H1 (cell line): ENCODE data around the gene HBQ1.

Experiments used
- BRCA1 ChIP-seq: IDR thresholded peaks from 2 replicates; pipeline ENCODE4 v1.6.1; 2012; ENCODE audit warnings: low read depth, low read length, improper control_type of control experiment
- CHD2 ChIP-seq: IDR thresholded peaks from 2 replicates; pipeline ENCODE4 v1.6.1; 2012; ENCODE audit warnings: low read length, improper control_type of control experiment
- CTCF ChIP-seq, 3 experiments: IDR thresholded peaks; 1 replicate in 2 of 3; 2 replicates in 1 of 3; pipeline versions ENCODE4 v1.5.1 to v1.6.1; 2011; ENCODE audit warnings: low read length in 3 of 3, mild to moderate bottlenecking in 3 of 3, inconsistent platforms in 2 of 3, low read depth in 1 of 3, moderate library complexity in 1 of 3; ENCODE audit not compliant: insufficient read depth in 1 of 3; ENCODE audit errors: control extremely low read depth in 1 of 3
- E2F6 ChIP-seq: IDR thresholded peaks from 2 replicates; pipeline ENCODE4 v1.6.1; 2012; ENCODE audit warnings: inconsistent platforms
- EZH2 ChIP-seq: fragments of 200-600 bp; sonication (generic); IDR thresholded peaks from 2 replicates; pipeline ENCODE4 v1.7.1; 2012; ENCODE audit warnings: low read depth, mild to moderate bottlenecking, moderate library complexity, low read length, inconsistent platforms; ENCODE audit not compliant: severe bottlenecking
- NANOG ChIP-seq: IDR thresholded peaks from 2 replicates; pipeline ENCODE4 v1.6.1; 2011; ENCODE audit warnings: low read length, low read depth, mild to moderate bottlenecking, inconsistent platforms; ENCODE audit not compliant: insufficient read depth, poor library complexity, severe bottlenecking
- POLR2A ChIP-seq, 2 experiments: IDR thresholded peaks; 1 replicate in 1 of 2; 2 replicates in 1 of 2; pipeline ENCODE4 v1.6.1; 2011; ENCODE audit warnings: low read depth in 2 of 2, low read length in 2 of 2, mild to moderate bottlenecking in 2 of 2; ENCODE audit errors: control extremely low read depth in 1 of 2
- RAD21 ChIP-seq, 2 experiments: IDR thresholded peaks in 1 of 2; conservative IDR thresholded peaks in 1 of 2; 2 replicates each; pipeline ENCODE4 v1.6.1; 2011; ENCODE audit warnings: low read depth in 2 of 2, low read length in 2 of 2, improper control_type of control experiment in 1 of 2, inconsistent platforms in 1 of 2, mild to moderate bottlenecking in 1 of 2, moderate library complexity in 1 of 2
- SP1 ChIP-seq: IDR thresholded peaks from 2 replicates; pipeline ENCODE4 v1.6.1; 2011; ENCODE audit warnings: low read depth, low read length
- SP4 ChIP-seq: IDR thresholded peaks from 2 replicates; pipeline ENCODE4 v1.6.1; 2012; ENCODE audit warnings: low read length, inconsistent platforms
- SRF ChIP-seq: IDR thresholded peaks from 2 replicates; pipeline ENCODE4 v1.6.1; 2011; ENCODE audit warnings: mild to moderate bottlenecking, low read depth, low read length, moderate library complexity
- YY1 ChIP-seq: IDR thresholded peaks from 2 replicates; pipeline ENCODE4 v1.6.1; 2011; ENCODE audit warnings: low read depth, mild to moderate bottlenecking, low read length

DNA sequence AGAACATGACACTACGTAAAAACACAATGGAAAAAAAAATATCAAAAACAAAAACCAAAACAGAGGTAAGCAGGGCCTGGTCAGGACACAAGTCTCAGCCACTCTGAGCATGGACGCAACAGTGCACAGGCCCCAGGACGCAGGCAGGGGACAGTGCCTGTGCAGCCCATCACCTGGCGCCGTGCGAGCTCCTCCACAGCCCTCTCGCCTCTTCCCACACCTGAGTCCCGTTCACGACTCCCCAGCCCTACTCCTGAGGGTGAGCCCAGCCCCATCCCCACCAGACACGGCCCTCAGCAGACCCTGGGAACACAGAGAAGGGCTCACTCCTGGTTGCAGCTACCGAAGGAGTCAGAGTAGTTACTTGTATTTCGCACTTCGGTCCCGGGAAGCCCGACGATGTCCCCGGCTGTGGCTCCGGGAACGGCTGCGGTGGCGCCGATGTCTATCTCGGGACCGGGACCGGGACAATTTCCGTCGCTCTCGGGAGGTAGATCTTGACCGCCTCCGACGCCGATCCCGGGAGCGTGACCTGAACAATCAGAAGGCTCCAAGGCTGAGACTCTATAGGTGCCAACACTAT lies 9.4 kb downstream of the HBQ1 start:
- TF ChIP-seq SRF (no peak), SP4 (no peak), SP1 (no peak), CTCF (IDR thresholded peaks at IDR 0.05; ENCODE audit: control extremely low read depth in 1 of 3, insufficient read depth in 1 of 3, low read depth in 1 of 3, low read length in 3 of 3) (no peak), RAD21 (IDR thresholded peaks at IDR 0.05 in 1 of 2, conservative IDR thresholded peaks at IDR 0.05 in 1 of 2; ENCODE audit: low read depth in 2 of 2, low read length in 2 of 2) (no peak), POLR2A (IDR thresholded peaks at IDR 0.05; ENCODE audit: control extremely low read depth in 1 of 2, low read depth in 2 of 2, low read length in 2 of 2) (peak in 1 of 2 experiments; percentile 27; a peak in 1 of 3 replicates), CHD2 (no peak), YY1 (no peak), NANOG (no peak), BRCA1 (no peak), E2F6 (no peak), EZH2 (no peak)
